KG1 (cell line): Measurements from ENCODE around the gene KCND2.
"Not testable (repeated sequence)": the region's sequence is repeated elsewhere in the genome, so short reads cannot be mapped to it uniquely, and the experiment has no call there.

Experiments used
- DNase-seq: peaks from one replicate; lab custom pipeline; 2025; lab: John Stamatoyannopoulos, UW

The KCND2 gene

DNA sequence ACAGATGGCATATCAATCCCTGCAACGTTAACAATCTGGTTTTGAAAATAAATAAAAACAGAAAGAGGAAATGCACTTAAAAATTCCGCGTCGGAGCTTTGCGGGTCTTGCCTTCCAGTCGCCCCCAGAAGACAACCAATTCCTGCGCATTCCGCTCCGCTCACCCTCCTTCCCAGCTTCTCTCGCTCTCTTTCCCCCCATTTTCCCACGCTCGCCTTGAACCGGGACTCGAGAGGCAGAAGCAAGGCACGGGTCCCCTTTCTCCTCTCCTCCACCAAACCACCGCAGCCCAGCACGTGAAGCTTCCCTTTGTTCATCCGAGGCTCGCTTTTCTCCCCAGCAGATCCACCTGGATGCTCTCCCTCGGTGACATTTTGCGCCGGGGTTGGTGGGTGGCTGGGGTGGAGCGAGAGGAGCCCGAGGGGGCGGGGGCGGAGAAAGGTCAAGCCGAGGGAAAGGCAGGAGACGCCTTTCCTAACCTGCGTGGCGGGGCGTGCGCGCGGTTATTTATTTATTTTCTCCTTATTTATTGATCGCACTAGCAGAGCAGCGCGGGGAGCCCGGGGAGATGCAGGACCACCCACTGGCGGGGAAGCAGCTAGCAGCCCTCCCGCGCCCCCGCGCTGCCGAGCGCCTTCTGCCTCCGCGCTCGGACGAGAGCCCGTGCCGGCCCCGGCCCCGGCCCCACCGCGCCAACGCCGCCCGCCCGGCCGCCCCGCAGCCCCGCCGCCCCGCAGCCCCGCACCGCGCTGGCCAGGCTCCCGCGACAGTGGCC, at the start of gene KCND2:
Gene KCND2, plus strand, starts transcription at position 475 of the 775 bp plus-strand sequence.
- DNase-seq = no peak

DNA sequence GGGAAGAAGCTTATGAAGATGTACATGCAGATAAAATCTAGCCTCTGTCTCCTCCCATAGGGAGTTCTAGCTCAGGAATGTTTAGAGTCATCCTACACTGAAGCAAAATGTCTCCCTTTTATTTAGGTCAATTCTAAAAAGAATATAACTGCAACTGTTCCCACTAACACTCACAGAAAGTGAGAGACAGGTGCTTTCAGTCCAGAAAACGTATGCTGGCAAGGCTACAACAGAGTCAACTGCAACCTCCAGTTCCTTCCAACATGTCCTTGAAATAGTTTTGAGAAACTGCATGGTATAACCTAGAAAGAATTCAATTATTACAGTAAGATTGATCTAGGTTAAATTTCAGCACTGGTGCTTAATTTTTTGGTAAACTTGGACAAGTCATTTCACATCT, 46.8 kb upstream of the KCND2 start:
- DNase-seq = no peak

DNA sequence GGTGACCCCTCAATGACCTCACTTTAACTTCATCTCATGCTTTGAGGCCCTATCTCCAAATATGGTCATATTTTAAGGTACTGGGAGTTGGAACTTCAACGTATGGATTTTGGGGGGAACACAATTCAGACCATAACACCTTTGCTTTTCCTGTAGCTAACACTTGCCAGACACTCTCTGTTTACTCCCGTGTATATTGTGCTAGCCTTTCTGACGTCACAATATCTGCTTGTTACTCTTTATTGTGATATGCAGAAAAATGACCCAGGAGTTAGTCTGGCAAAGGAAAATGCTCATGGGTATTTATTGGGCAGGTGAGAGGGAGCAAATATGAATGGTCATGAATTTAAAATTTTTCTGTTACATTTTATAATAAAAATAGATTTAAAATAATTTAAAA, 45.7 kb upstream of the KCND2 start:
- DNase-seq = no peak

DNA sequence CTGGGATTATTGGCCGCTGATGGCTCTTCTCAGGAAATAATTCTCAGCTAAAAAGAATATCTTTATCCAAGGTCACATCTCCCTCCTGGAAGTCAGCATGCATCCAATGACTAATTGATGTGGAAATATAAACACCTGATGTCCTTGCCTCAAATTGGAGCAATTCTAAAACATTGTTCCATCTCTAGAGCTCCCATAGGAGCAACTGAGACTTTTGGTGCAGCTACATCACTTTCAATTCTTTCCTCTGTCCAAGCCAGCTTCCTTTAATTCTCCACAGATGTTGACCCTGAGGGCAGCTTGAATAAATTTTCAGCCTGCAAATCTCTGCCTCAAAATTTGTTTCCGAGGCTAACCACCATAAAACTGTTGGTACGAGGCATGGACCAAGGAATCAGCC, 43.9 kb upstream of the KCND2 start:
- DNase-seq = no peak

DNA sequence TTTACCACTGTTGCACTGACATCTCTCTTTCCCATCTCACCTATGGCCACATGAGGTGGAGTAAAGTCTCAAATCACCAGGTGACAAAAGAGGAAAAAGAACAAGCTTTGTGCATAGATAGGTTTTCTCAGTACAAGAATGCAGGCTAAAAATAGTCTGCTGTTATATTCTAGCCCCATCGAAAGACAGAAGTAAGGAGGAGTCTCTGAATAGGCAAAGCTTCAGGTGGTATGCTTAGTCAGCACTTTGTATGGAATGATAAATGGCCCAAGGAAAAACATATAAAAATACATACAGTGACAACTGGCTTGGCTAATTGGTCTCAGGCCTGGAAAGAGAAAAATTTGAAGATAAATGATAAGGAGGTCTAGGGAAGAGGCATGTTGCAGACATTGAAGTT, 39.6 kb upstream of the KCND2 start:
- no peak for DNase-seq

DNA sequence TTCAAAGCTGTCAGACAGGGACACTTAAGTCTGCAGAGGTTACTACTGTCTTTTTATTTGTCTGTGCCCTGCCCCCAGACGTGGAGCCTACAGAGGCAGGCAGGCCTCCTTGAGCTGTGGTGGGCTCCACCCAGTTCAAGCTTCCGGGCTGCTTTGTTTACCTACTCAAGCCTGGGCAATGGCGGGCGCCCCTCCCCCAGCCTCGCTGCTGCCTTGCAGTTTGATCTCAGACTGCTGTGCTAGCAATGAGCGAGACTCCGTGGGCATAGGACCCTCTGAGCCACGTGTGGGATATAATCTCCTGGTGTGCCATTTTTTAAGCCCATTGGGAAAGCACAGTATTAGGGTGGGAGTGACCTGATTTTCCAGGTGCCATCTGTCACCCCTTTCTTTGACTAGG, 32.6 kb upstream of the KCND2 start:
- DNase-seq = not testable (repeated sequence)

DNA sequence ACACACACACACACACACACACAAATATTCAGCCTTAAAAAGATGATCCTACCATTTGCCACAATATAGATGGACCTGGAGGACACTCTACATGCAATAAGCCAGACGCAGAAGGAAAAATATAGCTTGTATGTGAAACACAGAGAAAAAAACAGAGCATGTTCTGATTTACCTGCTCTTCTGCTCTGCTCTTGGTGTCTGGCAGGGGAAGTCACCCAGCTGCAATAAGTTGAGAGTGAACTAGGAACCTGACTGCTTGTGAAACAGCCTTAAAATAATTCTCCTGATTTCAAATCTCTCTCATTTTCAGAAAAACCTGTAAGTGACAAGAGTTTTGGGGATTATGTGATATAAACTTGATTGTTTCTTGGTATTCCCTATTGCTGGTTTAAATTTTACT, 31.0 kb upstream of the KCND2 start:
- DNase-seq = no peak

DNA sequence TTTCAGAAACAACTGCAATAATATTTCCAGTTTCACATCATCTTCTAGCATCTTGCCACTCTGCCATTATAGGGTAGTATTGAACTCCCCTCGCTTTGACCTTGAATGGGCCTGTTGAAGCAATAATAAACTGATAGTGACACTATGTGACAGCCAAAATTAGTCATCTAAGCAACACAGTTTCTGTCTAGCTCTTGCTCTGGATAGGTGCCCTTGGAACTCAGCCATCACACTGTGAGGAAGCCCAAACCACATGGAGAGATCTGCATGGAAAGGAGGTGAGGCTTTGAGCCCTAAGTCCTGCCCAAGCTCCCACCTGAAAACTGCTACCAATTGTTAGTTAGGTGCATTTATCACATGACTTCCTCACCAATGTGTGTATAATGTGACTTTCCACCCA, 18.1 kb upstream of the KCND2 start:
- DNase-seq = no peak

DNA sequence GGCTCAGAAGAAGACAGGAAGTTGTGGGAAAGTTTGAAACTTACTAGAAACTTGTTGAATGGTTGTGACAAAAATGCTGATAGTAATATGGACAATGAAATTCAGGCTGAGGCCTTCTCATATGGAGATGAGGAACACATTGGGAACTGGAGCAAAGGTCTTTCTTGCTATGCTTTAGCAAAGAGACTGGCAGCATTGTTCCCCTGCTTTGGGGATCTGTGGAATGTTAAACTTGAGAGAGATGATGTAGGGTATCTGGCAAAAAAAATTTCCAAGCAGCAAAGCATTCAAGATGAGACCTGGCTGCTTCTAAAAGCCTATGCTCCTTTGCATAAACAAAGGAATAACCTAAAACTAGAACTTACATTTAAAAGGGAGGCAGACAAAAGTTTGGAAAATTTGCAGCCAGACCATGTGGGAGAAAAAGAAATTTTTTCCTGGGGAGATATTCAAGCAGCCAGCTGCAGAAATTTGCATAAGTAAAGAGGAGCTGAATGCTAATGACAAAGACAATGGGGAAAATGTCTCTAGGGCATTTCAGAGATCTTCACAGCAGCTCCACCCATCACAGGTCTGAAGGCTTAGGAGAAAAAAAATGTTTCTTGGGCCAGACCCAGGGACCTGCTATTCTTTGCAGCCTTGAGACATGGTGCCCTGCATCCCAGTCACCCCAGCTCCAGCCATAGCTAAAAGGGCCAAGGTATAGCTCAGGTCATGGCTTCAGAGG, 16.5 kb upstream of the KCND2 start:
- no peak for DNase-seq

DNA sequence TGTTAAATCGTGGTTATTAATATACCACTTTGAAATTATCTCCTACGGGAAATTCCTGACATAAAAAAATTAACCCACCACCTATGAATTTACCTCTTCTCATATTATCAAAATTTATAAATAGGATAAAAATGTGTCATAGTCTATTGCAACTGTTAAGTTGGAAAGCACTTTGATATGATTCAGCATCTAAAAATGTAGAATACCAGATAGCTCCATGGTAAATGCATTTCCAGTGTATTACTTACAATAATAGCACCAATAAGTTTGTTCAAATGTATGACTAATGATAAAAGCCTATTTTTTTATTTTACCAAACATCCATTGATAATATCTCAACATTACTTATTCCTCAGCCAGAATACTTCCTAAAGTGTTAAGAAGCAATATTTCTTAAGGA, 13.6 kb upstream of the KCND2 start:
- DNase-seq = no peak

DNA sequence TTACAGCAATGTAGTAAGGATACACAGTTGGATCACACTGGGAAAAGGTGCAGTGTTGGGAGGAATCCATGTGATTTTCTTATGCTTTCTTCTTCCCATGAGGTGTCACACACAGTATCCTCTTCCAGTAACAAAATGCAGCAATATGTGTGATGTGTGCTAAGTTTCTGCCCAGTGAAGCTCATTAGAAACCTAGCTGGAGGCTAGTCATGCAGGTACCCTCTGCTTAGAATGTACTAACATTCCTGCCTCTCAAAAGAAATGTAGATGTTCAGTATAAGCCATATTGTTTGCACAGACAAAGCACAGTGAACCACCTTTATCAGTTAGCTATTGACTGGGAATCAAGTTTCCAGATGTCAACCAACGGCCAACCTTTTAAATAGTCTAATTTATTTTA, 12.9 kb upstream of the KCND2 start:
- DNase-seq = no peak

DNA sequence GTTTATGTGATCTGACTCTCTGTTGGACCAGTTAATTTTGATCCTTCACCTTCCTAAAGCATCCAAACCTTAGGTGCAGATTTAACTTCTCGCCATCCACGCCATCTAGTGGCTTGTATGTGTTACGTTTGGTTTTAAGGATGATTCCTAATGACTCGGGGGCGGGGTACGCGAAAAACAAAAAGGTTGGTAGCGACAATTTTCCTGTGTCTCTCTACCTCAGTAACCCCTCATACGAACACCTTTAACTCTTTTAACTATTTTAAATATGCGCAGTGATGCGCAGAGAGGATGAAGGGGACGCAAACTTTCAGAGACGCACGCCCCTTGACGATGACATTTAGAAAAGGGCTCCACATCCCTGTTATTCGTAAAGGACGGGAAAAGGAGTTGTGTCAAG, 714 bp upstream of the KCND2 start:
- DNase-seq = peak; percentile 5

DNA sequence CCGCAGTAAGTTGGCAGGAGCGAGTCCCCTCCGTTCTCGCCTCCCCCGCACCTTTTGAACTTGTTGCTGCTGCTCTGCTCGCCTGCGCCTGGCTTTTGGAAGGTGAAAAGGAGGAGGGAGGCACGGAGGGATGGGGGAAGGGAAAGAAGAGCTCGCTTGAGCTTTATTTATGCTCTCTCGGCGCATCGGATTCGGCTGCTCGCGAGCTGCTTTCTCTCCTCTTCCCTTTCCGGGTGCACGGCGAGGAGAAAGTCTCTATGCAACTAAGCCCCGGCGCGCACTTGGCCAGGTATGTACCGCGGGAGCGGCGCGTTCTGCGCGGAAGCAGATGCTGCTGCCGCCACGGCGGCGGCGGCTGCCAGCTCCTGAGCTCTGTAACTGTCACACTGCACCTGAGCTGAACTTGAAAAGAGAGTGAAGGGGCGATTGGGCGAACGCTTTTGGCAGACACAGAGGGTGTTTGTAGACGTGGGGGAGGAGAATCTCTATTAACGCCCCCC, 551 bp downstream of the KCND2 start:
- DNase-seq = no peak

DNA sequence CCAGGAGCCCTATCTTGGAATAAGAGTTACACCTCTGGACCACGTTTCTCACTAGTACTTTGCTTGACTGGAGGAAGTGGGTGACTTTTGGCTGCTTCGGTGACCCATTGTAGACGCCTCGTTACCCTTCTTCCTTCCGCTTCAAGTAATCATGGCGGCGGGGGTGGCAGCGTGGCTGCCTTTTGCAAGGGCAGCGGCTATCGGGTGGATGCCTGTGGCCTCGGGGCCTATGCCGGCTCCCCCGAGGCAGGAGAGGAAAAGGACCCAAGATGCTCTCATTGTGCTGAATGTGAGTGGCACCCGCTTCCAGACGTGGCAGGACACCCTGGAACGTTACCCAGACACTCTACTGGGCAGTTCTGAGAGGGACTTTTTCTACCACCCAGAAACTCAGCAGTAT, 1.5 kb downstream of the KCND2 start:
- DNase-seq = no peak

DNA sequence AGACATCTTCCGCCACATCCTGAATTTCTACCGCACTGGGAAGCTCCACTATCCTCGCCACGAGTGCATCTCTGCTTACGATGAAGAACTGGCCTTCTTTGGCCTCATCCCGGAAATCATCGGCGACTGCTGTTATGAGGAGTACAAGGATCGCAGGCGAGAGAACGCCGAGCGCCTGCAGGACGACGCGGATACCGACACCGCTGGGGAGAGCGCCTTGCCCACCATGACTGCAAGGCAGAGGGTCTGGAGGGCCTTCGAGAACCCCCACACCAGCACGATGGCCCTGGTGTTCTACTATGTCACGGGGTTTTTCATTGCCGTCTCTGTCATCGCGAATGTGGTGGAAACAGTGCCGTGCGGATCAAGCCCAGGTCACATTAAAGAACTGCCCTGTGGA, 1.9 kb downstream of the KCND2 start:
- no peak for DNase-seq

DNA sequence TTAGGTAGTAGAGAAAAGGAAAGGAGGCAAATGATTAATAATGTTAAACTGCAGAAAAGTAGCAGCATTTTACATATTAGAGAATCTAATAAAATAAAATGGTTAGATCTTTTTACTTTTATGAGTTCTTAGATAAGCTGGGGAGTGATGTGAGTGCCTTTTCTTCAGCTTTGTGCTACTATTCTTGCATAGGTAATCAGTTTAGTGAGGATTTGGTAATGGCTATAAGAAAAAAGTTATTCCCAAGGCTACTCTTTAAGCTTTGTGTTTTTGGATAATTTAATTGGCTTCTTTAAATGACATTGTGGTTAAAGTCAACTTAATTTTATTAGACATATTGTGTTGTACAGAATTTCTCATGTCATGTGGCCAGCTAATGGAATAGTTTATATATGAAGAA, 3.7 kb downstream of the KCND2 start:
- no peak for DNase-seq

DNA sequence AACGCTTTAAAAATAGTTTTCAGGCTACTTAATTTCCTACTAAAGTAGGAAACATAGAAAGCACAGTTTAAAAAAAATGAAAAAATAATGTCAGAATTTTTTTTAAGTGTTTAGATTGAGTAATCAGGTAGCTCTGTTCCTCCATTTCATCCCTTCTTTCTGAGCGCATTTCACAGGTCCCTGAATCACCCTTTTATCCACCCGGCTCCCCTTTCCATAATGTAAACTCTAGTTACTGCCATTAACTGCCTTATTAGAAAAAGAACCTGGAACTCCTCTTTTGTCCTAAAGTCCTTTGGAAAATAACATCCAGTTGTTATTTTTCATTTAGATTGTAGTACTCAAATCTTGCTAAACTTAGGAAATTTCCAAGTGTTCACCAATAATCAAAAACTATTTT, 5.8 kb downstream of the KCND2 start:
- DNase-seq = no peak

DNA sequence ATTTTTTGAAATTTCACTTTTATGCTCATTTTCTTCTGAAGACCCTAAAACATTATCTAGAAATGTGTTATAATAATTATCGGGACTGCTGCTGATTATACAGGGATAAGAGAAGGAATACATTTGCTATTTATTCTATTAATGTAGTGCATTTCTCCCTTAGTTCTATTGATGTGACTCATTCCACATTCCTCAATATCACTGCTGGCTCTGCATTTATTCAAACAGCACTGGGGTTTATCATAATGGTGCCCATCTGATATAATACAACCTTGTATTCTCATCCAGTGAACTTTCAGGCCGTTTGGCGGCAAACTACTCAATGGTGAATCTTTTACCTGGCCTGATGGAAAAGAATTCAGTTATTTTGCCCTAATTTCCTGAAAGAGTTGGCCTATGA, 7.8 kb downstream of the KCND2 start:
- DNase-seq = no peak

DNA sequence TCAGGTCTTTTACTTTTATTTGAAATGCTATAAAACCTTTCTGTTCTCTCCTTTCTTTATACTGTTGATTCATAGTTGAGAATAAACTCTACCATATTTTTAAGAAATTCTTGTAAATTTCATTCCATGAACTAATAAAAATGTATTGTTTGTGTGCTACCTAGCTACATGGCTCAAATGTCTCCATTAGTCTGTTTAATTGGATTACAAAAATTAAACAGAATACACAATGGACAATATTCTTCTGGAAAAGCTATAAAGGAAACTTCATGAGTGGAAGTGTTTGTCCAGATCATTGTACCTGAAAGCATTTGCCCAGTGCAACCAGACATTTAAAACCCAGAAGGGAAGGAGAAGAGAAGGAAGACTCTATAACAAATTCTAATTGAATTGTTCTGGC, 20.1 kb downstream of the KCND2 start:
- DNase-seq = no peak

DNA sequence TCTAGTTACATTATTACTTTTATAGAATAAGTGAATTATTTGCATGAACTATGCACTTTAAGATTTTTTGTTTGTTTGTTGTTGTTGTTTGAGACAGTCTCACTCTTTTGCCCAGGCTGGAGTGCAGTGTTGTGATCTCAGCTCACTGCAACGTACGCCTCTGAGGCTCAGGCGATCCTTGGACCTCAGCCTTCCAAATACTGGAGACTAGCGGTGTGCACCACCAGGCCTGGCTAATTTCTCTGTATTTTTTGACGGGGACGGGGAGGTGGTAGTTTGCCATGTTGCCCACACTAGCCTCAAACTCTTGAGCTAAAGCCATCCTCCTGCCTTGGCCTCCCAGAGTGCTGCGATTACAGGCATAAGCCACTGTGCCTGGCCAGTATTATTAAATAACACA, 29.2 kb downstream of the KCND2 start:
- DNase-seq = no peak

DNA sequence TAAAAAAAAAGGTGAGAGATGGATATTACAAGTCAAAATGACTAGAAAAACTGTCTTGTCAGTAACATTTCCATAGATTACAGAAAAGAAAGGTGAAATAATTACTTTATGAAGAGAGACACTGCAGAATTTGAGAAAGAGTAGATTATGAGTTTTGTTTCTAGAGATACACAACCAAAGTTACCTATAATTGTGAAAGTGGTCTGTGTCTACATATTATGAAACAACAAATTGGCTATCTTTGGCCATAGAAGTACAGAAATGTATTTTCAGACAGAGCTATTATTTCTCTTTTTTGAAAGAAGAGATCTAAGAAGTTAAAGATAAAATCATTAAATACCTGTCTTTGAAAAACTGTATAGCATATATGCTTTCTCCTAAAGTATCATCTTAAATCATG, 30.1 kb downstream of the KCND2 start:
- DNase-seq = no peak

DNA sequence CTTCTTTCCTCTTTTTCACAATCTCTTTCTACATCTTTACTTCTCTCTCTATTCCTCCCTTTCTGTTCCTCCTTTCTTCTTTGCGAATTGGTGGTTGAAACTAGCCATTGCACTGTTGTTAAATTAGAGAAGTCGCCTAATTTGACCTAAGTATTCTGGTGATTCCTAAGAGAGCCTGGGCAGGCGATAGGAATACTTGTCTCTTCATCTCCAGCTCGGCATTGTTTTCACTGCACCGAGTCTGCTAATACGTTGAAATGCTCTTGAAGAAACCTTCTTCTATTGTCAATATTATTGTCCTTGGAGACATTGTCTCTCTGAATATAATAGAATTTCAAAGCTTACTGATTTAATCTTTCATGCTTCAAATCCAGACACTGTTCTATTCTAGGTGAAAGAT, 31.7 kb downstream of the KCND2 start:
- no peak for DNase-seq

DNA sequence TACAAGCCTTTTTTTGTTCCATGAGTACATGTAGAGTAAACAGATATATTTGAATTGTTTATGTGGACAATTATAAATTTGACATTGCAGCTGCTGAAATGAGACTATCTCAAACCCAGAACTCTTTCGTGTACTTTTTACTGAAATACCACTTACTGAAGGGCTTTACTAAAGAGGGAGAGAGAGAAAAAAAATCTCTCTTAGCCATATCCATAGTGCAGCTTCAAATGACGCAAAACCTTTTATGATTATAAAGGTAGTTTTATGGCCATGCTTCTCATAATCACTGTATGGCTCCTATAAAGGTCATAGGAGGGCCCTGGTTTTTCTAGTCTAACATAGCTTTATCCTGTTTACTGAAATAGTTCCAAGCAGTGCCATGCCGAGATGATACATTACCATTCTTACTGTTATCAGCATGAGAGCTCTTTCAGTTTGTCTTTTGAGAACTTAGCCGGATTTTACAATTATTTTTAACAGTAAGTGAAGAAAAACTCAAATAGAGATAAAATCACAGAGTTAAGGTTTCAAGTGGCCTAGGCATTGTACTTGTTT, 35.1 kb downstream of the KCND2 start:
- DNase-seq = no peak
